Neuron (in vitro differentiated cells): ENCODE data around the gene CALHM3.
"Not testable (repeated sequence)": the region's sequence is repeated elsewhere in the genome, so short reads cannot be mapped to it uniquely, and the experiment has no call there.

Experiments
- H2AFZ ChIP-seq: one replicate; pipeline ENCODE4 v1.6.1; 2013; ENCODE audit warnings: low read depth, mild to moderate bottlenecking, inconsistent platforms, low read length, moderate library complexity
- H3K27me3 ChIP-seq: one replicate; pipeline ENCODE4 v1.6.1; 2013; ENCODE audit warnings: low read length; ENCODE audit not compliant: insufficient read depth
- H3K36me3 ChIP-seq: one replicate; pipeline ENCODE4 v1.6.1; 2013; ENCODE audit warnings: low read length; ENCODE audit not compliant: insufficient read depth
- H3K4me1 ChIP-seq: one replicate; pipeline ENCODE4 v1.6.1; 2013; ENCODE audit warnings: low read length; ENCODE audit not compliant: insufficient read depth
- H3K4me3 ChIP-seq: 2 replicates; pipeline ENCODE4 v1.5.1; 2013; ENCODE audit warnings: mild to moderate bottlenecking, low read length, moderate library complexity
- H3K9me3 ChIP-seq: one replicate; pipeline ENCODE4 v1.6.1; 2013; ENCODE audit warnings: low read length

The CALHM3 gene

GRCh38 chr10:103497161-103497915 is 18.3 kb upstream of the CALHM3 start:
- peaks cover 12% of the 10 kb centered on the region for H3K4me1 ChIP-seq
- peaks cover 33% of the 10 kb centered on the region for H3K27me3 ChIP-seq
- no peak overlapping the region for H3K4me3 ChIP-seq
- H3K36me3 ChIP-seq, result no peaks in the 10 kb centered on the region
- no peaks in the 10 kb centered on the region for H3K9me3 ChIP-seq
- H2AFZ ChIP-seq, result no peak overlapping the region

DNA sequence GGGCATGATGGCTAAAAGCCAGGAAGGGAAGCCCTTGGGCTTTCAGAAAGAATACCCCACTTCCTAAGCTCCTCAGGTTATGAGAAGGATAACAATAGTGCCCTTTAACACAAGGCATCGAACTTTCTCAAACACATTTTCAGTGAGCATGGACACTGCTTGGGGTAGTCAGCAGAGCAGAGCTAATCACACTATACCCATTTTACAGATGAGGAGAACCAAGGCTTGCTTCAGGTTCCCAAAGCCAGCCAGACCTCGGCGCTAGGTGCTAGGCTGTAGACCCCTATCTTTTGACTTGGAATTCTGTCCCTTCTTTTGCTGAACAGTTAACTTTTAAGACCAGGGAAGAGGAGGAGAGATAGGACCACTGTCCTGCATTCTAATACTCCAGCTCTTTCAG is 16.3 kb upstream of the CALHM3 start:
- Histone ChIP-seq H3K36me3 (no peaks in the 10 kb centered on the region), H3K27me3 (peaks cover 43% of the 10 kb centered on the region), H3K4me1 (peaks cover 16% of the 10 kb centered on the region), H3K9me3 (no peaks in the 10 kb centered on the region), H3K4me3 (no peak overlapping the region), H2AFZ (no peak overlapping the region)

DNA sequence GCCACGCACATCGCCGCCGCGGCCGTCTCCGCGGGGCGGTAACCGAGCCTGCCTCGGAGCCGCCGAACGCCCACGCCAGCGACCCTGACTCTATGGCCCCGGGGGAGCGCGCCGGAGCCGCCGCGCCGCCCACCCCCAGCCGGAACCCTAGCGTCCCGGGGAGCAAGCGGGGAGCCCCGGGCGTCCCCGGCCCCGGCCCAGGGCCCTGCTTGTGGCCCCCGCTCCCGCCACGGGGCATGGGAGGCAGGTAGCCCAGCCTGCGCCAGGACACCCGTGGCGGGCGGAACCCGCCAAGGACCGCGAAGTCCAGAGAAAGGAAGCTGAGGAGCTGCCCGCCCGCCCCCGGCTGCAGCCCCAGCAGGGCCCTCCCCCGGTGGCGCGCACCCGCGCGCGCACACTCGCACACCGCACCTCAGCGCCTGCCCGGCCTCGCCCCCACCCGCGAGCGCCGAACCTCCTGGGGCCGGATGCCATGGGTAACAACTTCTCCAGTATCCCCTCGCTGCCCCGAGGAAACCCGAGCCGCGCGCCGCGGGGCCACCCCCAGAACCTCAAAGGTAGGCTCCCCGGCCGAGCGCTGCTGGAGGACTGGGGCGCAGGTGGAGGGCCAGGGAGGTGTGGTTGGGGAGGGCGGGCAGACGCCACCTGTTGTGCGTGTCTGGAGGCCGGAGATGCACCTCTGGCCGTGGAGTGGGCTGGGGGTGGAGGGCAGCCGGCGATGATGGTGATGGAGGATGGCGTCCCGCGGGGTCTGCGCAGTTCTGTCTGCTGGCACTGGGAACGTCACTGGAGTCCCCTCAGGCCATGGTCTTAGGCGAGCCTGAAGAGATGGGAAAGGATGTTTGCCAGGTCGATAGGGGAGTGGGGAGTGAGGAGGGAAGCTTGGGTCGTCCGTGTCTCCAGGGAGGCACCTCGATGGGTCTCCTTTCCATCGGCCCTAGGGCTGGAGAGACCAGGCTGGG is 15.2 kb upstream of the CALHM3 start:
- Histone ChIP-seq H3K4me1 (peaks cover 14% of the 10 kb centered on the region), H3K4me3 (peak overlapping the region; percentile 50), H3K9me3 (no peaks in the 10 kb centered on the region), H3K27me3 (peaks cover 40% of the 10 kb centered on the region), H3K36me3 (no peaks in the 10 kb centered on the region), H2AFZ (peak overlapping the region; percentile 66)

DNA sequence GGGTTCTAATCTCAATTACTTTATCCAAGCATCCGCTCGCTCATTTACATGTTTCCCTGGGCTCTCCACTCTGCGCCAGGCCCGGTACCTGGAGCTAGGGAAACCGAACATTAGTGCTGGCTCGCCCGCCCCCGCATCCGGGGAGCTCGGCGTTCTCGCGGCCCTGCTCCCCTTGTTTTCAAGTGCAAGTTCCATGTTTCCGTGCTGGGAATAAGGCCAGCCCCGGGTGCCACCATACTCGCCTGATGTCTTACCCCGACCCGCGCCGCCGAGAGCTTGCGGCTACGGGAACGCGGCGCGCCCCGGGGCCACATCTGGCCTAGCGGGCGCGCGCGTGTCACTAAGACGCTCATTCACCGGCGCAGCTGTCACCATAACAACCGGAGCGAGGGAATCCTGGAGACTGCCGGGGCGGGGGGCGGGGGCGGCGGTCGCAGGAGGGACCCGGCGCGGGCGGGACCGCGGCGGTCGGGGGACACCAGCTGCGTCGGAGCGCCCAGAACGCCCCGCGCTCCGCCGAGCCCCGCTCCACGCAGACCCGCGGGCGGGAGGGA is 14.4 kb upstream of the CALHM3 start, which contains the start of gene NEURL1:
TSS of gene NEURL1 (plus strand) at position 344 of the 554 bp plus-strand sequence. CDS start 683 bp downstream, outside the sequence.
- peaks cover 14% of the 10 kb centered on the region for H3K4me1 ChIP-seq
- H3K27me3 ChIP-seq, result peaks cover 40% of the 10 kb centered on the region
- no peaks in the 10 kb centered on the region for H3K36me3 ChIP-seq

GRCh38 chr10:103492655-103493261 is 13.7 kb upstream of the CALHM3 start:
- H3K9me3 ChIP-seq, result no peaks in the 10 kb centered on the region
- H3K4me3 ChIP-seq, result no peak overlapping the region
- H3K27me3 ChIP-seq, result peaks cover 42% of the 10 kb centered on the region
- no peak overlapping the region for H2AFZ ChIP-seq
- H3K4me1 ChIP-seq, result peaks cover 14% of the 10 kb centered on the region
- H3K36me3 ChIP-seq, result no peaks in the 10 kb centered on the region

More for the DNA sequence above, 14.4 kb upstream of the CALHM3 start, which contains the start of gene NEURL1:
- peak within 1 kb of the TSS; percentile 66 for H2AFZ ChIP-seq
- H3K9me3 ChIP-seq, result no peaks in the 10 kb centered on the region
- H3K4me3 ChIP-seq, result peak within 1 kb of the TSS; percentile 50

GRCh38 chr10:103491729-103492364 is 12.8 kb upstream of the CALHM3 start:
- H3K9me3 ChIP-seq, result no peaks in the 10 kb centered on the region
- H3K36me3 ChIP-seq, result no peaks in the 10 kb centered on the region
- no peak overlapping the region for H2AFZ ChIP-seq
- H3K4me1 ChIP-seq, result peaks cover 14% of the 10 kb centered on the region
- H3K4me3 ChIP-seq, result no peak overlapping the region
- peaks cover 43% of the 10 kb centered on the region for H3K27me3 ChIP-seq

- Histone ChIP-seq H3K4me1 (peaks cover 14% of the 10 kb centered on the region), H3K9me3 (no peaks in the 10 kb centered on the region), H3K27me3 (peaks cover 43% of the 10 kb centered on the region), H2AFZ (no peak overlapping the region), H3K36me3 (no peaks in the 10 kb centered on the region), H3K4me3 (no peak overlapping the region)
These were observed 11.9 kb upstream of the CALHM3 start for GRCh38 chr10:103490986-103491314.

- no peaks in the 10 kb centered on the region for H3K36me3 ChIP-seq
- peaks cover 19% of the 10 kb centered on the region for H3K27me3 ChIP-seq
- H3K9me3 ChIP-seq, result no peaks in the 10 kb centered on the region
- no peak overlapping the region for H3K4me3 ChIP-seq
- no peak overlapping the region for H2AFZ ChIP-seq
- H3K4me1 ChIP-seq, result peaks cover 4% of the 10 kb centered on the region
These were observed 8.3 kb upstream of the CALHM3 start for GRCh38 chr10:103487410-103487708.

GRCh38 chr10:103486635-103487409 is 7.8 kb upstream of the CALHM3 start:
- H3K4me1 ChIP-seq, H2AFZ ChIP-seq, H3K9me3 ChIP-seq, H3K36me3 ChIP-seq, H3K4me3 ChIP-seq: not testable (repeated sequence)
- H3K27me3 ChIP-seq, result peaks cover 15% of the 10 kb centered on the region

- Histone ChIP-seq H2AFZ (no peak overlapping the region), H3K36me3 (no peaks in the 10 kb centered on the region), H3K9me3 (no peaks in the 10 kb centered on the region), H3K27me3 (peaks cover 3% of the 10 kb centered on the region), H3K4me3 (no peak overlapping the region), H3K4me1 (no peaks in the 10 kb centered on the region)
These were observed 3.0 kb upstream of the CALHM3 start for GRCh38 chr10:103481974-103482531.

- Histone ChIP-seq H3K4me1 (no peaks in the 10 kb centered on the region), H3K36me3 (no peaks in the 10 kb centered on the region), H3K27me3 (peaks cover 3% of the 10 kb centered on the region), H2AFZ (no peak overlapping the region), H3K9me3 (no peaks in the 10 kb centered on the region), H3K4me3 (no peak overlapping the region)
These were observed 1.5 kb upstream of the CALHM3 start for GRCh38 chr10:103480521-103480920.

DNA sequence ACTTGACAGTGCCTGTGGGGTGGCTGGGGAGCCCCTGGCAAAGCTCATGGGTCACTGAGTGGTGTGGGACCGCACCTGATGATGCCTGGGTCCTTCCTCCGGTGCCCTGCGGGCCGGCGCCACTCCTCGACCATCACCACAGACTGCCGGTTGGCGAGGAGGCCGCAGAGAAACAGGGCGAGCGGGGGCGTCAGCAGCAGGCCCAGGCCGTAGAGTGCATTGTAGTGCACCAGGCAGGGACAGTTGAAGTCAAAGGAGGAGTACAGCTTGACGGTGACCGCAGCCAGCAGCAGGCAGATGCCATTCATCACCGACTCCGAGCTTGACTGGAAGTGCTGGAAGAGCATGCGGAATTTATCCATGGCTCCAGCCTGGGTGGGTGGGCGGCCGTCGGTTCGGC is 369 bp downstream of the CALHM3 start:
- H3K4me3 ChIP-seq, result no peak overlapping the region
- H2AFZ ChIP-seq, result no peak overlapping the region
- no peaks in the 10 kb centered on the region for H3K4me1 ChIP-seq
- peaks cover 3% of the 10 kb centered on the region for H3K27me3 ChIP-seq
- H3K9me3 ChIP-seq, result no peaks in the 10 kb centered on the region
- H3K36me3 ChIP-seq, result no peaks in the 10 kb centered on the region
